GM06990 (cell line): ENCODE measurements around the gene ZNF687.
A peak's percentile ranks its signal among the peaks of the same experiment; 100 is the strongest.
"Not testable (repeated sequence)": the region's sequence is repeated elsewhere in the genome, so short reads cannot be mapped to it uniquely, and the experiment has no call there.

Experiments used
- DNase-seq: peaks from one replicate; pipeline ENCODE4 v3.0.0-alpha.2; 2011; ENCODE audit not compliant: insufficient read length; ENCODE audit errors: extremely low read depth
- H3K27me3 ChIP-seq: replicated peaks from 2 replicates; pipeline ENCODE4 v1.6.0; 2011; ENCODE audit warnings: low read length; ENCODE audit not compliant: control insufficient read depth, insufficient read depth
- H3K36me3 ChIP-seq: 2 replicates; pipeline ENCODE4 v1.5.1; 2011; ENCODE audit warnings: low read length; ENCODE audit not compliant: control insufficient read depth, insufficient read depth
- H3K4me3 ChIP-seq: replicated peaks from 2 replicates; pipeline ENCODE4 v1.5.1; 2011; ENCODE audit warnings: low read depth, mild to moderate bottlenecking, control low read depth, low read length
- CTCF ChIP-seq: IDR thresholded peaks from 2 replicates; pipeline ENCODE4 v1.5.1; 2011; ENCODE audit warnings: low read length, control low read depth, mild to moderate bottlenecking, inconsistent platforms; ENCODE audit not compliant: insufficient read depth, poor library complexity, severe bottlenecking

ZNF687 gene

DNA sequence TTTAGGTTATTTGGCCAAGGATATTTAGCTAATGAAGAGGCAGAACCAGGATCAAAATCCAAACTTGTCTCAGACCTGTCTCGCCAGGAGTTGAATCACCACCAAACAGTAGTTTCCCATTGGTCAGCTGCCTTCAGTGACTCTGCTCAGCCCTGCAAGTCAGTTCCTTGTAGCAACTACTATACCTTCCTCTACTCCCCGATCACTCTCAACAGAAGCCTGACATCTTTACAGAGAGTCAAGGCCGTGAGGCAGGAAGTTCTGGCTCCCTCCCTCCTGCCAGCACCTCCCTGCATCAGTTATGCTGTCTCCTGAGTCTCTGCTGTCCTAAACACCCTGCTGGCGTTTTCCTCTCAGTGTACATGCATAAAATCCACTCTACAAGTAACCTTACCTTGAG, 14.3 kb upstream of the ZNF687 start:
- peaks cover 28% of the 10 kb centered on the region for H3K36me3 ChIP-seq

GRCh38 chr1:151273924-151274466, 8.1 kb upstream of the ZNF687 start:
- H3K36me3 ChIP-seq, result peaks cover 3% of the 10 kb centered on the region
- TF ChIP-seq CTCF, result no peak
- H3K4me3 ChIP-seq, result no peak overlapping the region
- DNase-seq, result no peak
- no peaks in the 10 kb centered on the region for H3K27me3 ChIP-seq

More for the DNA sequence above, 14.3 kb upstream of the ZNF687 start:
- Histone ChIP-seq H3K27me3 (no peaks in the 10 kb centered on the region), H3K4me3 (no peak overlapping the region)
- DNase-seq, result no peak
- no peak for TF ChIP-seq CTCF

DNA sequence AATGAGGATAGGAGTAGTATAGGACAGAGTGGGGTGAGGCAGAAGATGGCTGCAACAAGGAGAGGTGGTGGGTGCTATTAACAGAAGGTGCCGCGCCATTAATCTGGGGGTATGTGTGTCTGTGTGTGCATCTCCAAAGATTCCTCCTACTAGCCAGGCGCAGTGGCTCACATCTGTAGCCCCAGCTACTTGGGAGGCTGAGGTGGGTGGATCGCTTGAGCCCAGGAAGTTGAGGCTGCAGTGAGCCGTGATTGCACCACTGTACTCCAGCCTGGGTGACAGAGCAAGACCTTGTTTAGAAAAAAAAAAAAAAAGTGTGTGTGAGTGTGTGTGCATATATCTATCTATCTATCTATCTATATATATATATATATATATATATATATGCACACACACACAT, 6.8 kb upstream of the ZNF687 start:
- H3K27me3 ChIP-seq, H3K36me3 ChIP-seq, H3K4me3 ChIP-seq, DNase-seq: not testable (repeated sequence)

GRCh38 chr1:151277249-151277648, 4.8 kb upstream of the ZNF687 start:
- no peak for TF ChIP-seq CTCF
- peak; percentile 38 for DNase-seq
- Histone ChIP-seq H3K36me3 (no peaks in the 10 kb centered on the region; the same call in 1 of the 2 replicates), H3K4me3 (no peak overlapping the region), H3K27me3 (no peaks in the 10 kb centered on the region)

DNA sequence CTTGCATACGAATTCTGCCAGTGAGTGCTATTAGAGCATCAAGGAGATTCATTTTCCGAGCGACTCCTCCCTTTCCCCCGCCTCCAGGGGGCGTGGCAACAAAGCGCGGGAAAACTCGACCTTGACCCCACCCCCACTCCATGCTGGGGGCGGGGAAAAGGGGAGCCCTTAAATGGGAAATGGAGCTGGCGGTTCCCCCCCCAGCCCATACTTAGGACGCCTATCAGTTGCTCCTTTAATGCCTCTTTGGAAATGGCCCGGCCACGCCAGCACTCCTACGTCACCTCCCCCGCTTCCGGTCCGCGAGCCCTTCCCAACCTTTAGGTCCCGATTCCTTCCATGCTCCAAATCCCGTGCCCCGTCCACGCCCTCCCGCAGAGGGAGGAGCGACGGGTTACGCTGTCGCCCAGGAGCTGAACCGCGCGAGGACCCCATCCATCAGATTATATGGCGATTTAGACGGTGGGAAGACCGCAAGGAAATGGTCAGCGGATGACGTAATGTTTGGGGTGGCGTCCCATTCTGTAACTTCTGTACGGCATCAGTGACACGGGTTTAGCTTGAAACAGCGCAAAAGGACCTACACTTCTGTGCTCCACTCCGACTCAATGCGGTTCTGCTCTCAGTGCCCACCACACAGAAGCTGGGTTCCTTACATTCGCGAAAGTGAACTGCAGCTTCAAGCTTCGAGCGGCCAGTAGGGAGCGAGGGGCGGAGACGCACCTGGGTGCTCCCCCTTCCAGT, 702 bp upstream of the ZNF687 start:
- no peaks in the 10 kb centered on the region for H3K27me3 ChIP-seq
- H3K4me3 ChIP-seq, result peak overlapping the region; percentile 65
- H3K36me3 ChIP-seq, result peaks cover 9% of the 10 kb centered on the region
- TF ChIP-seq CTCF, result no peak
- DNase-seq, result peak; percentile 96

DNA sequence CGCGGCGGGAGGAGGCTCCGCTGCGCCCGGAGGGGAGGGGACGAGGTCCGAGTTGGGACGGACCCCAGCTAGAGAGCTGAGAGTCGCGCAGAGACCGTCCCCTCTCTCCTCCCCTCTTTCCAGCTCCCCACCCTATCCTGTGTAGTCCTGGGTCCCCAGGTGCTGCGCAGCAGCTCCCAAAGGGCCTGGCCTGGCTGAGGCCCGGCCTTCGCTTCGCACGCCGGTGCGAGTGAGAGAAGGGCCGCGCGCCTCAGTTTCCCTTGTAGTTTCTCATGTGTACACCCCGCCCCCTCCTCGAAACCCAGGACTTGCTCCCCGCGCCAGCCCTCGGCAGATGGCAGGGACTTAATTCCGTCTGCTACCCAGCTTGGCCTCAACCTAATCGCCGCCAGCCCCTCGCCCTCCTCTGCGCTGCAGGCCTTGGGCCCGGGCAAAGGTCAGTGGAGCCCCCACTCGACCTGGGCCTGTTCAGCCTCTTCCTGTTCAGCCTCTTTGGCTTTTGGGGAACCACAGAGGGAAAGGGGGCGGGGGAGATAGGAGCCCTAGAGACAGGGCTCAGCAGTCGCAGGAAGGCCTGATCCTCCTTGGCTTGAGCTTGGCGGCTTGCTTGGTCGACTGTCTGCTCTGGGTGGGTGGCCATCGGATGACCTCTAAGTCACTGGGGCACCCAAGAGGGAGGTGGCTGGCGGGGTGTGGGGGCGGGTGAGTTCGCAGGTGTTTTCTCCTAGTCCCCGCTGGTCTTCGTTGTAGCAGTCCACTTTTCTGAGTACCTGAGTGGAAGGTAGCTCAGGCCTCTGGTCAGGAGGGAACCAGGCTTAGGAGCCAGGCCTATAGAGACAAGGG, 1.0 kb downstream of the ZNF687 start:
- peak overlapping the region; percentile 76 for H3K4me3 ChIP-seq
- peaks cover 19% of the 10 kb centered on the region for H3K36me3 ChIP-seq
- no peak for DNase-seq
- no peak for TF ChIP-seq CTCF
- H3K27me3 ChIP-seq, result no peaks in the 10 kb centered on the region
